B cell (primary cell): ENCODE data around the gene MLH1. TPM values are rescaled to one million over a fixed set of nuclear protein-coding genes. Genes with fewer than 3 reads are reported as not detected.

ENCODE experiments used
- ATAC-seq: fragments of 200-7000 bp; cut with Tn5 transposase; one replicate; pipeline ENCODE4 v1.10.0; 2021; ENCODE audit warnings: low read depth, mild to moderate bottlenecking, moderate number of reproducible peaks, moderate library complexity
- CTCF ChIA-PET: fragments of 350-600 bp; sonication (Branson Sonifier 250); formaldehyde crosslinking; loops from one replicate; lab custom pipeline; 2021; ENCODE audit warnings: antibody characterized with exemption, inconsistent platforms; lab: Charles Lee
- POLR2A ChIA-PET: fragments of 350-600 bp; sonication (Branson Sonifier 250); formaldehyde crosslinking; loops from one replicate; lab custom pipeline; 2021; ENCODE audit warnings: antibody characterized with exemption; lab: Charles Lee
- DNase-seq: peaks from one replicate; pipeline ENCODE4 v3.0.0; 2013
- H2AFZ ChIP-seq: 2 replicates; pipeline ENCODE4 v1.6.1; 2012; ENCODE audit warnings: mild to moderate bottlenecking, low read depth, low read length; ENCODE audit not compliant: insufficient read depth, poor library complexity, severe bottlenecking
- H3K27ac ChIP-seq, 2 donors: 1 replicate in 1 of 2; 2 replicates in 1 of 2; pipeline ENCODE4 v1.5.1; 2012 to 2013; ENCODE audit warnings: low read length in 2 of 2, mild to moderate bottlenecking in 2 of 2, moderate library complexity in 1 of 2
- H3K27me3 ChIP-seq, 4 experiments: fragments of 200-600 bp in 1 of 4; sonication (generic) in 1 of 4; replicated peaks in 1 of 4; 1 replicate in 2 of 4; 2 replicates in 2 of 4; pipeline versions ENCODE4 v1.6.1 to v1.7.0; 2013 to 2016; ENCODE audit warnings: low read length in 3 of 4, mild to moderate bottlenecking in 2 of 4, mixed read lengths in 1 of 4, moderate library complexity in 1 of 4; ENCODE audit not compliant: insufficient read depth in 4 of 4, control insufficient read depth in 3 of 4; ENCODE audit errors: control extremely low read depth in 1 of 4
- H3K36me3 ChIP-seq, 2 experiments: replicated peaks in 1 of 2; 1 replicate in 1 of 2; 2 replicates in 1 of 2; pipeline versions ENCODE4 v1.6.1 to v1.7.1; 2013; ENCODE audit warnings: low read length in 1 of 2; ENCODE audit not compliant: insufficient read depth in 2 of 2, control insufficient read depth in 1 of 2; ENCODE audit errors: control extremely low read depth in 1 of 2, extremely low read depth in 1 of 2
- H3K4me1 ChIP-seq, 2 donors: fragments of 200-600 bp in 1 of 2; sonication (generic) in 1 of 2; 1 replicate in 1 of 2; 2 replicates in 1 of 2; pipeline versions ENCODE4 v1.5.1 to v1.6.1; 2013 to 2017; ENCODE audit warnings: low read length in 2 of 2; ENCODE audit not compliant: control insufficient read depth in 2 of 2, insufficient read depth in 2 of 2
- H3K4me2 ChIP-seq: replicated peaks from 2 replicates; pipeline ENCODE3; 2012; ENCODE audit warnings: mild to moderate bottlenecking, low read depth, low read length; ENCODE audit not compliant: poor library complexity, severe bottlenecking
- H3K4me3 ChIP-seq, 5 experiments: fragments of 200-600 bp in 1 of 5; sonication (generic) in 1 of 5; 1 replicate in 3 of 5; 2 replicates in 2 of 5; pipeline versions ENCODE4 v1.5.1 to v1.7.0; 2011 to 2016; ENCODE audit warnings: low read length in 4 of 5, mild to moderate bottlenecking in 4 of 5, low read depth in 2 of 5, control low read depth in 1 of 5, moderate library complexity in 1 of 5; ENCODE audit not compliant: insufficient read depth in 1 of 5; ENCODE audit errors: control extremely low read depth in 1 of 5, extremely low read depth in 1 of 5
- H3K79me2 ChIP-seq: fragments of 200-600 bp; sonication (generic); one replicate; pipeline ENCODE4 v1.6.0; 2016; ENCODE audit warnings: low read length; ENCODE audit not compliant: control insufficient read depth, insufficient read depth
- H3K9ac ChIP-seq: fragments of 200-600 bp; sonication (generic); 2 replicates; pipeline ENCODE4 v1.6.1; 2017; ENCODE audit warnings: mild to moderate bottlenecking, low read length, moderate library complexity
- H3K9me3 ChIP-seq, 3 donors: one replicate each; pipeline versions ENCODE4 v1.6.1 to v1.7.1; 2013; ENCODE audit warnings: low read length in 2 of 3; ENCODE audit not compliant: control insufficient read depth in 2 of 3, insufficient read depth in 1 of 3; ENCODE audit errors: control extremely low read depth in 1 of 3
- H4K20me1 ChIP-seq: 2 replicates; pipeline ENCODE4 v1.6.0; 2012; ENCODE audit warnings: mild to moderate bottlenecking, low read length; ENCODE audit not compliant: insufficient read depth, control insufficient read depth, poor library complexity, severe bottlenecking
- H3K27ac Mint-ChIP-seq: one replicate; pipeline ENCODE4 v1.8.0; 2021; ENCODE audit warnings: mixed read lengths
- H3K27me3 Mint-ChIP-seq: one replicate; pipeline ENCODE4 v1.8.0; 2021; ENCODE audit warnings: mixed read lengths
- H3K4me1 Mint-ChIP-seq: one replicate; pipeline ENCODE4 v1.8.0; 2021; ENCODE audit warnings: mixed read lengths
- H3K4me3 Mint-ChIP-seq: one replicate; pipeline ENCODE4 v1.8.0; 2021; ENCODE audit warnings: mixed read lengths
- H3K9me3 Mint-ChIP-seq: one replicate; pipeline ENCODE4 v1.8.0; 2022; ENCODE audit warnings: mixed read lengths; ENCODE audit not compliant: insufficient read depth
- CTCF ChIP-seq: fragments of 200-600 bp; IDR thresholded peaks from one replicate; pipeline ENCODE4 v1.8.0; 2022; ENCODE audit warnings: antibody characterized with exemption, mild to moderate bottlenecking
- EZH2 ChIP-seq: IDR thresholded peaks from 2 replicates; pipeline ENCODE4 v1.6.1; 2012; ENCODE audit warnings: borderline replicate concordance, low read depth, mild to moderate bottlenecking, moderate library complexity, low read length; ENCODE audit not compliant: insufficient read depth, poor library complexity, severe bottlenecking
- WGBS: methylation state at CpG from one replicate; pipeline ENCODE4 v1.1.5; 2013; ENCODE audit warnings: missing lambda C conversion rate; ENCODE audit not compliant: insufficient coverage; 5-methylcytosine and 5-hydroxymethylcytosine counted together
- intact Hi-C: fragments of 100-400 bp; cut with micrococcal nuclease; formaldehyde crosslinking; loops from one replicate; pipeline ENCODE4 v1.10.0; 2022
- polyA plus RNA-seq: library from polyadenylated mRNA; depleted of rRNA; stranded (reverse); fragments of >200 nt; gene quantifications from 2 replicates; pipeline ENCODE4 v1.2.3, GENCODE V29; 2012
- total RNA-seq, 2 donors: library from RNA; stranded (reverse); fragments of 120-200 nt in 1 of 2; gene quantifications; 1 replicate in 1 of 2; 2 replicates in 1 of 2; pipeline versions ENCODE4 v1.2.3 to v1.2.4, GENCODE V29; 2013 to 2022

MLH1 gene
- total and polyA plus RNA-seq, 2 donors (not counting 1 experiment from before 2014, with no cell fraction given): 22.4 to 38.5 TPM

- H3K27me3 ChIP-seq: no peaks in the 10 kb centered on the region
- ATAC-seq (no peak), DNase-seq (no peak)
- WGBS: 100% methylated on average over 3 of the region's 3 CpGs
- H3K36me3 ChIP-seq: peaks cover 8 to 69% of the 10 kb centered on the region in 2 experiments
- CTCF ChIA-PET: interaction anchor here (0.8 to 1.7 kb wide), 6 partner anchors 20 to 190 kb away, joined by 3 to 5 read pairs (median 4); partner anchors contain the start of genes EPM2AIP1 and MLH1
- H3K27ac ChIP-seq: no peak overlapping the region
- POLR2A ChIA-PET: no interaction called here
- H4K20me1 ChIP-seq: no peaks in the 10 kb centered on the region
- H3K9ac ChIP-seq: no peak overlapping the region
- H3K4me1 Mint-ChIP-seq: peaks cover 10% of the 10 kb centered on the region
- no peaks in the 10 kb centered on the region for H3K9me3 ChIP-seq
- H3K4me2 ChIP-seq: no peak overlapping the region
- H3K79me2 ChIP-seq: peaks cover 20% of the 10 kb centered on the region
- H2AFZ ChIP-seq: no peak overlapping the region
- no peak overlapping the region for H3K4me3 ChIP-seq
- peaks cover 5 to 6% of the 10 kb centered on the region in 2 donors for H3K4me1 ChIP-seq
- H3K9me3 Mint-ChIP-seq: no peaks in the 10 kb centered on the region
- intact Hi-C loops: no loop called here
- no peak overlapping the region for H3K4me3 Mint-ChIP-seq
- no peak overlapping the region for H3K27ac Mint-ChIP-seq
- no peaks in the 10 kb centered on the region for H3K27me3 Mint-ChIP-seq
- TF ChIP-seq EZH2 (no peak), CTCF (no peak)
Observed at GRCh38 chr3:37025561-37026335, 32.4 kb downstream of the MLH1 start.

- ChIA-PET POLR2A (no interaction called here), CTCF (interaction anchor here (0.8 kb wide), 1 partner anchor 186 kb away, joined by 3 read pairs; no protein-coding TSS in a partner anchor)
- H3K27ac ChIP-seq: no peak overlapping the region
- WGBS: 95% methylated on average over 3 of the region's 5 CpGs
- peaks cover 4 to 69% of the 10 kb centered on the region in 2 experiments for H3K36me3 ChIP-seq
- ATAC-seq (no peak), DNase-seq (no peak)
- H3K9ac ChIP-seq: no peak overlapping the region
- H2AFZ ChIP-seq: no peak overlapping the region
- no peaks in the 10 kb centered on the region for H3K27me3 ChIP-seq
- H4K20me1 ChIP-seq: no peaks in the 10 kb centered on the region
- H3K4me1 Mint-ChIP-seq: peaks cover 10% of the 10 kb centered on the region
- H3K4me3 ChIP-seq: no peak overlapping the region
- peaks cover 5 to 6% of the 10 kb centered on the region in 2 donors for H3K4me1 ChIP-seq
- intact Hi-C loops: no loop called here
- H3K79me2 ChIP-seq: peaks cover 20% of the 10 kb centered on the region
- H3K4me2 ChIP-seq: no peak overlapping the region
- H3K27me3 Mint-ChIP-seq: no peaks in the 10 kb centered on the region
- no peaks in the 10 kb centered on the region for H3K9me3 ChIP-seq
- TF ChIP-seq CTCF: no peak
- TF ChIP-seq EZH2: no peak
- H3K27ac Mint-ChIP-seq: no peak overlapping the region
- no peaks in the 10 kb centered on the region for H3K9me3 Mint-ChIP-seq
- no peak overlapping the region for H3K4me3 Mint-ChIP-seq
Observed at GRCh38 chr3:37026851-37027250, 33.5 kb downstream of the MLH1 start.
